HepG2 (cell line): ENCODE results near the gene NTMT2. TPM values are rescaled to one million over a fixed set of nuclear protein-coding genes. Genes with fewer than 3 reads are reported as not detected.

Experiments
- ATAC-seq: fragments of 200-7000 bp; cut with Tn5 transposase; 3 replicates; pipeline ENCODE4 v1.9.1; 2020; ENCODE audit warnings: mild to moderate bottlenecking, moderate library complexity
- BruUV-seq: library from RNA; stranded (reverse); fragments of 400-500 nt; replicated peaks from 2 replicates; lab custom pipeline; 2021; lab: Mats Ljungman, UMichigan
- CTCF ChIA-PET: fragments of 300-600 bp; formaldehyde crosslinking; extraction: SDS; loops from one replicate; lab custom pipeline; 2021; ENCODE audit warnings: low total read pairs, inconsistent platforms, low intra/inter-chr PET ratio; lab: Yijun Ruan, JAX
- POLR2A ChIA-PET: fragments of 350-600 bp; sonication (Branson Sonifier 250); formaldehyde crosslinking; loops from one replicate; lab custom pipeline; 2020; ENCODE audit warnings: antibody characterized with exemption, inconsistent platforms; lab: Yijun Ruan, JAX
- DNase-seq: peaks from one replicate; pipeline ENCODE4 v3.0.0-alpha.2; 2015; ENCODE audit warnings: low spot score
- FAIRE-seq: peaks from 3 replicates; lab custom pipeline; 2011; peaks lifted over from hg19 to GRCh38; lab: Jason Lieb, UNC
- H2AFZ ChIP-seq: one replicate; pipeline ENCODE4 v1.6.1; 2011; ENCODE audit warnings: low read length, inconsistent platforms
- H3K27ac ChIP-seq: fragments of 300-600 bp; 3 replicates; pipeline ENCODE4 v1.8.0; 2011; ENCODE audit warnings: mixed run types, mild to moderate bottlenecking, mixed read lengths, low read length, inconsistent platforms; ENCODE audit not compliant: insufficient read depth; ENCODE audit errors: extremely low read length
- H3K27me3 ChIP-seq, 2 experiments: fragments of 200-600 bp in 1 of 2; 2 replicates in 1 of 2; 3 replicates in 1 of 2; pipeline versions ENCODE4 v1.6.0 to v1.8.0; 2011; ENCODE audit warnings: low read length in 2 of 2, mild to moderate bottlenecking in 2 of 2, moderate library complexity in 2 of 2, inconsistent platforms in 1 of 2; ENCODE audit not compliant: insufficient read depth in 2 of 2, control insufficient read depth in 1 of 2
- H3K36me3 ChIP-seq, 2 experiments: fragments of 200-600 bp in 1 of 2; replicated peaks in 1 of 2; 2 replicates in 1 of 2; 3 replicates in 1 of 2; pipeline versions ENCODE4 v1.5.1 to v1.8.0; 2011; ENCODE audit warnings: low read length in 2 of 2, inconsistent platforms in 1 of 2; ENCODE audit not compliant: insufficient read depth in 2 of 2, control insufficient read depth in 1 of 2
- H3K4me1 ChIP-seq: 2 replicates; pipeline ENCODE4 v1.5.1; 2012; ENCODE audit warnings: low read length, inconsistent platforms; ENCODE audit not compliant: insufficient read depth
- H3K4me2 ChIP-seq: 2 replicates; pipeline ENCODE4 v1.6.0; 2011; ENCODE audit warnings: low read depth, low read length, inconsistent platforms
- H3K4me3 ChIP-seq, 3 experiments: fragments of 200-600 bp in 1 of 3; sonication (generic), shearing (Covaris generic) in 1 of 3; replicated peaks in 1 of 3; 2 replicates each; pipeline ENCODE4 v1.5.1; 2011 to 2016; ENCODE audit warnings: low read length in 3 of 3, inconsistent platforms in 2 of 3, low read depth in 2 of 3, mild to moderate bottlenecking in 2 of 3, control low read depth in 1 of 3, mixed read lengths in 1 of 3; ENCODE audit not compliant: insufficient read depth in 1 of 3
- H3K79me2 ChIP-seq: one replicate; pipeline ENCODE4 v1.6.1; 2011; ENCODE audit warnings: low read length, inconsistent platforms; ENCODE audit not compliant: insufficient read depth
- H3K9ac ChIP-seq: 2 replicates; pipeline ENCODE4 v1.6.0; 2011; ENCODE audit warnings: mild to moderate bottlenecking, low read depth, low read length, inconsistent platforms; ENCODE audit not compliant: insufficient read depth
- H3K9me3 ChIP-seq: 2 replicates; pipeline ENCODE4 v1.5.1; 2012; ENCODE audit warnings: mild to moderate bottlenecking, low read length
- H4K20me1 ChIP-seq: 2 replicates; pipeline ENCODE4 v1.6.0; 2011; ENCODE audit warnings: inconsistent platforms, mild to moderate bottlenecking, low read length, moderate library complexity; ENCODE audit not compliant: insufficient read depth
- ARHGAP35 ChIP-seq: sonication (generic); formaldehyde crosslinking; IDR thresholded peaks from 2 replicates; pipeline ENCODE4 v1.9.0; 2022; ENCODE audit warnings: mild to moderate bottlenecking, inconsistent platforms, moderate library complexity, missing genetic modification reagents, borderline replicate concordance
- CENPT ChIP-seq: sonication (generic); formaldehyde crosslinking; IDR thresholded peaks from 2 replicates; pipeline ENCODE4 v1.8.0; 2022; ENCODE audit warnings: low read depth, mild to moderate bottlenecking, moderate library complexity, missing genetic modification reagents
- DDIT3 ChIP-seq: sonication (generic); formaldehyde crosslinking; IDR thresholded peaks from 2 replicates; pipeline ENCODE4 v1.4.0; 2020; ENCODE audit warnings: mild to moderate bottlenecking, missing genetic modification reagents
- DR1 ChIP-seq: sonication (generic); formaldehyde crosslinking; IDR thresholded peaks from 2 replicates; pipeline ENCODE4 v1.8.0; 2021; ENCODE audit warnings: mild to moderate bottlenecking, missing genetic modification reagents, inconsistent platforms
- HOXA3 ChIP-seq: sonication (generic); formaldehyde crosslinking; IDR thresholded peaks from 2 replicates; pipeline ENCODE4 v1.5.0; 2020; ENCODE audit warnings: missing genetic modification reagents
- ZNF343 ChIP-seq: sonication (generic); formaldehyde crosslinking; IDR thresholded peaks from 2 replicates; pipeline ENCODE4 v1.4.0; 2020; ENCODE audit warnings: mild to moderate bottlenecking, missing genetic modification reagents
- ZNF713 ChIP-seq: sonication (generic); formaldehyde crosslinking; IDR thresholded peaks from 2 replicates; pipeline ENCODE4 v1.4.0; 2020; ENCODE audit warnings: mild to moderate bottlenecking, missing genetic modification reagents
- ZNF746 ChIP-seq: sonication (generic); formaldehyde crosslinking; IDR thresholded peaks from 2 replicates; pipeline ENCODE4 v1.8.0; 2022; ENCODE audit warnings: mild to moderate bottlenecking, missing genetic modification reagents
- WGBS: methylation state at CpG from one replicate; pipeline ENCODE4 v1.1.6; 2017; ENCODE audit warnings: low lambda C conversion rate; 5-methylcytosine and 5-hydroxymethylcytosine counted together
- in situ Hi-C: cut with HindIII; loops from 2 replicates; pipeline ENCODE4 v1.10.0; 2017; ENCODE audit warnings: low pct_unique_long_range_greater_than_20kb; ENCODE audit not compliant: extremely low pct_ligation_motif_present
- intact Hi-C: fragments of 100-400 bp; cut with micrococcal nuclease; formaldehyde crosslinking; loops from one replicate; pipeline ENCODE4 v1.10.0; 2022; ENCODE audit not compliant: unreplicated experiment
- polyA plus RNA-seq, 8 experiments: library from polyadenylated mRNA; depleted of rRNA in 3 of 8; stranded (reverse) in 7 of 8; unstranded in 1 of 8; fragments of >200 nt; fragmentation: Illumina TruSeq in 4 of 8; extraction: Trizol in 4 of 8; gene quantifications; 2 replicates each; pipeline versions ENCODE4 v1.2.1 to v1.2.3, GENCODE V29; 2011 to 2016; ENCODE audit warnings: low read depth in 4 of 8, missing spikeins in 1 of 8, mixed read lengths in 1 of 8; ENCODE audit not compliant: insufficient read depth in 1 of 8
- total RNA-seq, 5 experiments: library from RNA; depleted of rRNA; stranded (reverse); fragments of >200 nt; fragmentation: Illumina TruSeq; extraction: Trizol; gene quantifications; 2 replicates each; pipeline ENCODE4 v1.2.3, GENCODE V29; 2016; ENCODE audit warnings: low read depth in 1 of 5
- TF ChIP-seq, protein P1 (sequence below): sonication (generic); formaldehyde crosslinking; IDR thresholded peaks from 2 replicates; pipeline ENCODE4 v1.4.0; 2020; ENCODE audit warnings: mild to moderate bottlenecking, missing genetic modification reagents
- TF ChIP-seq, protein P2 (sequence below): IDR thresholded peaks from 2 replicates; pipeline ENCODE4 v1.6.1; 2016; ENCODE audit warnings: low read depth, missing genetic modification reagents, missing compliant biosample characterization

Gene NTMT2
- total and polyA plus RNA-seq, 2 of the 13 experiments (the other 11 are each of a cell fraction or from before 2014, with no cell fraction given), result not detected

- no peak for TF ChIP-seq DDIT3 (CRISPR knock-in tag)
- TF ChIP-seq, protein P1, sequence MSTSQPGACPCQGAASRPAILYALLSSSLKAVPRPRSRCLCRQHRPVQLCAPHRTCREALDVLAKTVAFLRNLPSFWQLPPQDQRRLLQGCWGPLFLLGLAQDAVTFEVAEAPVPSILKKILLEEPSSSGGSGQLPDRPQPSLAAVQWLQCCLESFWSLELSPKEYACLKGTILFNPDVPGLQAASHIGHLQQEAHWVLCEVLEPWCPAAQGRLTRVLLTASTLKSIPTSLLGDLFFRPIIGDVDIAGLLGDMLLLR (CRISPR knock-in tag), result no peak
- no peak for TF ChIP-seq ZNF713 (CRISPR knock-in tag)
- TF ChIP-seq ZNF343 (CRISPR knock-in tag), result no peak
- no peak for TF ChIP-seq HOXA3
- TF ChIP-seq CENPT (CRISPR knock-in tag), result no peak
- no peak for TF ChIP-seq ZNF746 (CRISPR knock-in tag)
- TF ChIP-seq, protein P2, sequence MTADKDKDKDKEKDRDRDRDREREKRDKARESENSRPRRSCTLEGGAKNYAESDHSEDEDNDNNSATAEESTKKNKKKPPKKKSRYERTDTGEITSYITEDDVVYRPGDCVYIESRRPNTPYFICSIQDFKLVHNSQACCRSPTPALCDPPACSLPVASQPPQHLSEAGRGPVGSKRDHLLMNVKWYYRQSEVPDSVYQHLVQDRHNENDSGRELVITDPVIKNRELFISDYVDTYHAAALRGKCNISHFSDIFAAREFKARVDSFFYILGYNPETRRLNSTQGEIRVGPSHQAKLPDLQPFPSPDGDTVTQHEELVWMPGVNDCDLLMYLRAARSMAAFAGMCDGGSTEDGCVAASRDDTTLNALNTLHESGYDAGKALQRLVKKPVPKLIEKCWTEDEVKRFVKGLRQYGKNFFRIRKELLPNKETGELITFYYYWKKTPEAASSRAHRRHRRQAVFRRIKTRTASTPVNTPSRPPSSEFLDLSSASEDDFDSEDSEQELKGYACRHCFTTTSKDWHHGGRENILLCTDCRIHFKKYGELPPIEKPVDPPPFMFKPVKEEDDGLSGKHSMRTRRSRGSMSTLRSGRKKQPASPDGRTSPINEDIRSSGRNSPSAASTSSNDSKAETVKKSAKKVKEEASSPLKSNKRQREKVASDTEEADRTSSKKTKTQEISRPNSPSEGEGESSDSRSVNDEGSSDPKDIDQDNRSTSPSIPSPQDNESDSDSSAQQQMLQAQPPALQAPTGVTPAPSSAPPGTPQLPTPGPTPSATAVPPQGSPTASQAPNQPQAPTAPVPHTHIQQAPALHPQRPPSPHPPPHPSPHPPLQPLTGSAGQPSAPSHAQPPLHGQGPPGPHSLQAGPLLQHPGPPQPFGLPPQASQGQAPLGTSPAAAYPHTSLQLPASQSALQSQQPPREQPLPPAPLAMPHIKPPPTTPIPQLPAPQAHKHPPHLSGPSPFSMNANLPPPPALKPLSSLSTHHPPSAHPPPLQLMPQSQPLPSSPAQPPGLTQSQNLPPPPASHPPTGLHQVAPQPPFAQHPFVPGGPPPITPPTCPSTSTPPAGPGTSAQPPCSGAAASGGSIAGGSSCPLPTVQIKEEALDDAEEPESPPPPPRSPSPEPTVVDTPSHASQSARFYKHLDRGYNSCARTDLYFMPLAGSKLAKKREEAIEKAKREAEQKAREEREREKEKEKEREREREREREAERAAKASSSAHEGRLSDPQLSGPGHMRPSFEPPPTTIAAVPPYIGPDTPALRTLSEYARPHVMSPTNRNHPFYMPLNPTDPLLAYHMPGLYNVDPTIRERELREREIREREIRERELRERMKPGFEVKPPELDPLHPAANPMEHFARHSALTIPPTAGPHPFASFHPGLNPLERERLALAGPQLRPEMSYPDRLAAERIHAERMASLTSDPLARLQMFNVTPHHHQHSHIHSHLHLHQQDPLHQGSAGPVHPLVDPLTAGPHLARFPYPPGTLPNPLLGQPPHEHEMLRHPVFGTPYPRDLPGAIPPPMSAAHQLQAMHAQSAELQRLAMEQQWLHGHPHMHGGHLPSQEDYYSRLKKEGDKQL (CRISPR knock-in tag), result no peak
- no peak for TF ChIP-seq ARHGAP35 (CRISPR knock-in tag)
- no peak for TF ChIP-seq DR1 (CRISPR knock-in tag)
- no peak overlapping the region for H3K4me2 ChIP-seq
- H3K4me3 ChIP-seq, result no peak overlapping the region
- POLR2A ChIA-PET, result no interaction called here
- no peak overlapping the region for H3K9ac ChIP-seq
- in situ Hi-C loops (no loop called here), intact Hi-C loops (no loop called here)
- no peaks in the 10 kb centered on the region for H3K36me3 ChIP-seq
- H3K27me3 ChIP-seq, result no peaks in the 10 kb centered on the region
- CTCF ChIA-PET, result no interaction called here
- no TSS peak for BruUV-seq
- no peak for ATAC-seq
- H3K4me1 ChIP-seq, result no peaks in the 10 kb centered on the region
- no peak for FAIRE-seq
- DNase-seq, result no peak
- no peak overlapping the region for H2AFZ ChIP-seq
- no peaks in the 10 kb centered on the region for H3K9me3 ChIP-seq
- H4K20me1 ChIP-seq, result no peaks in the 10 kb centered on the region
- WGBS, result 0% methylated on average over 3 of the region's 3 CpGs
- no peaks in the 10 kb centered on the region for H3K79me2 ChIP-seq
- no peak overlapping the region for H3K27ac ChIP-seq
Measured at GRCh38 chr1:170176772-170177171, 31.0 kb downstream of the NTMT2 start.
